Choroid plexus epithelial cell (primary cell): ENCODE measurements around the gene ITCH.

ENCODE experiments used
- DNase-seq: peaks from one replicate; pipeline ENCODE4 v3.0.0-alpha.2; 2010; ENCODE audit warnings: low read depth
- H3K4me3 ChIP-seq: 2 replicates; pipeline ENCODE4 v1.5.1; 2011; ENCODE audit warnings: low read depth, mild to moderate bottlenecking, control low read depth, low read length, moderate library complexity
- TF ChIP-seq, protein P1 (sequence below): conservative IDR thresholded peaks from 2 replicates; pipeline ENCODE4 v1.5.1; 2011; ENCODE audit warnings: low read depth, mild to moderate bottlenecking, control low read depth, inconsistent platforms, low read length, moderate library complexity

The ITCH gene

DNA sequence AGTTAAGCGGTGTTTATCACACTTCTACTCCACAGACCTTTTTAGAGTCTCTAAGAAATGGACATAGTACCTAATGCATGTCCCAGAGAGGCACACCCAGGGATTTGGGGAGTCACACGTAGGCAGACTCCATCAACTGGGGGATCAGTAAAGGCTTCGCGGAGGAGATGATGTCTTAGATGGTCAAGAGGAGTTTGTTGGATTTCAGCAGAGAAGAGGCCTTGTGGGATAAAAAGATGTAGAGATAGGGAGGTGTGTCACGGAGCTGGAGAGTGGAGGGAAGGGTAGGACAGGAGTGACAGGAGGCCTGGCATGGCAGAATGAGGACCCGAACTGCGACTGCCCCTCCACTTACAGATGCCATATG, 162.3 kb downstream of the ITCH start:
- DNase-seq: no peak
- TF ChIP-seq, protein P1, sequence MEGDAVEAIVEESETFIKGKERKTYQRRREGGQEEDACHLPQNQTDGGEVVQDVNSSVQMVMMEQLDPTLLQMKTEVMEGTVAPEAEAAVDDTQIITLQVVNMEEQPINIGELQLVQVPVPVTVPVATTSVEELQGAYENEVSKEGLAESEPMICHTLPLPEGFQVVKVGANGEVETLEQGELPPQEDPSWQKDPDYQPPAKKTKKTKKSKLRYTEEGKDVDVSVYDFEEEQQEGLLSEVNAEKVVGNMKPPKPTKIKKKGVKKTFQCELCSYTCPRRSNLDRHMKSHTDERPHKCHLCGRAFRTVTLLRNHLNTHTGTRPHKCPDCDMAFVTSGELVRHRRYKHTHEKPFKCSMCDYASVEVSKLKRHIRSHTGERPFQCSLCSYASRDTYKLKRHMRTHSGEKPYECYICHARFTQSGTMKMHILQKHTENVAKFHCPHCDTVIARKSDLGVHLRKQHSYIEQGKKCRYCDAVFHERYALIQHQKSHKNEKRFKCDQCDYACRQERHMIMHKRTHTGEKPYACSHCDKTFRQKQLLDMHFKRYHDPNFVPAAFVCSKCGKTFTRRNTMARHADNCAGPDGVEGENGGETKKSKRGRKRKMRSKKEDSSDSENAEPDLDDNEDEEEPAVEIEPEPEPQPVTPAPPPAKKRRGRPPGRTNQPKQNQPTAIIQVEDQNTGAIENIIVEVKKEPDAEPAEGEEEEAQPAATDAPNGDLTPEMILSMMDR: no peak
- H3K4me3 ChIP-seq: no peak overlapping the region

DNA sequence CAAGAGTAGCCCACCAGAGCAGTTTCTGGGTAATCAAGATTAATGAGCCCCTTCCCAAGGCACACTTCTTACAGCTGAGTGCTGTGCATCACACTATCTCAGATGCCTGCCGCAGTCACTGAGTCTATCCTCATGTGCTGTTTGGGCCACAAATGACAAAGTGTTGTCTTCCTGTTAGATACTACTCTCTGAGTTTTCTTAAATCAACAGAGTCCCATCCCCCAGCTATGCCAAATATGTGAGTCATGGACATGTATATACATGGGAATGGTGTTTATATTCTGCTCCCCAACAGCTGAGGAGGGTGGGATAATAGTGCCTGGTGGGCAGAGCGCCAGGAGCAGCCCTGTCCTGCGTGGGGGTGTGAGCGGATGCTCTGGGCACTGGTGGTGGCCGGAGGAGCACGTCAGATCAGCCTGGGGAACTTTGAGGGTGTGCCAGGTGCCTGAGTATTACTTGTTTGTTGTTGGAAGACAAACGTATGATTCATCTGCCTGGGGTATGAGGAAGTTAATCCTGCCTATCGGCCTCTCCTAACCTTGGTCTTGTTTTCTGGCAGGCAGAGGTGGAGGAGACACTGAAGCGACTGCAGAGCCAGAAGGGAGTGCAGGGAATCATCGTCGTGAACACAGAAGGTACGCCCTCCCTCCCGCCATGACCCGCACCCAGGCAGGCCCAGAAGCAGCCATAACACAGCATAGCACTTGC, 162.8 kb downstream of the ITCH start:
- TF ChIP-seq, protein P1: no peak
- peak; percentile 98 for DNase-seq
- no peak overlapping the region for H3K4me3 ChIP-seq

GRCh38 chr20:34526466-34526865, 163.4 kb downstream of the ITCH start:
- H3K4me3 ChIP-seq: no peak overlapping the region
- no peak for DNase-seq
- TF ChIP-seq, protein P1: no peak

GRCh38 chr20:34527016-34527415, 163.9 kb downstream of the ITCH start:
- TF ChIP-seq, protein P1: no peak
- DNase-seq: no peak
- H3K4me3 ChIP-seq: no peak overlapping the region

DNA sequence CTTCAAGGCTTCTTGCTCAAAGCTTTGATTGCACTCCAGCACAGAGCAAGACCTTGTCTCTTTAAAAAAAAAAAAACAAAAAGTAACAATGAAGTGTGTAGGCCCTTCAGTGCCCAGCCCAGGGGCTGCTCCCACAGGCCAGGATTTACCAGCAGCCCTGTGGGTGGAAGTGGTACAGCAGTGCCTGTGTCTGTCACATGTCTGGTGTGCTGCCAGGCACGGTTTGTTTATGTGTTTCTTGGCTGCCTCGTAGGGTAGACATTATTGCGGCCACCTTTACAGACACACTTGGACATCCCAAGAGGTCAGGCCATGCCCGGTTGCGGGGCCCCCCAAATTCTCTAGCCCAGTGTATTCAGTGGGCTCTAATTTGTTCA, 165.8 kb downstream of the ITCH start:
- H3K4me3 ChIP-seq: no peak overlapping the region
- DNase-seq: peak; percentile 21
- TF ChIP-seq, protein P1: no peak

- TF ChIP-seq, protein P1: no peak
- no peak for DNase-seq
- H3K4me3 ChIP-seq: no peak overlapping the region
Measured at GRCh38 chr20:34529742-34530141, 166.7 kb downstream of the ITCH start.

DNA sequence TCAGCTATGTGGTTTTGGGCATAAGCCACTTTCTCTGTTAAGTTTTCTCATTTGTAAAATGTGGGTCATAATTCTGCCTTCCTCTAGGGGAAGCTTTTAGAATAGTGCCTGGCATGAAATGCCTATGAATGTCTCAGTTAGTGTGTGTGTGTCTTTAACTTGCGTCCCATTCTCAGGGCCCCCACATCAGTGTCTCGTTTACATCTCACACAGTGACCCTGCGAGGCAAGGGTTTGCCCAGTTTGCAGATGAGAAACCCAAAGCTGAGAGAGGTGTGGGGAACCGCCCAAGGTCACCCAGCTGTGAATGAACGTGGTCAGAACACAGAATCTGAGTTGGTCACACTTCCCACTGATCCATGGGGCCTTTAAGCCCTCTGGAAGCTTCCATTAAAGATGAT, 167.3 kb downstream of the ITCH start:
- H3K4me3 ChIP-seq: no peak overlapping the region
- TF ChIP-seq, protein P1: no peak
- no peak for DNase-seq
